Measurements from ENCODE around the gene DOCK1.

Gene DOCK1

GRCh38 chr10:127358337-127358736, 453.1 kb downstream of the DOCK1 start:
- no peak for TF ChIP-seq CTCF (IDR thresholded peaks at IDR 0.05; ENCODE audit: low read depth, low read length, missing control alignments)

GRCh38 chr10:127364034-127364433, 458.8 kb downstream of the DOCK1 start:
- no peak overlapping the region for H3K4me3 ChIP-seq (ENCODE audit: low read depth, low read length)
- no peak for TF ChIP-seq CTCF (IDR thresholded peaks at IDR 0.05; ENCODE audit: low read depth, low read length, missing control alignments)
- no peak for DNase-seq (ENCODE audit: low read depth)

More at GRCh38 chr10:127358337-127358736, 453.1 kb downstream of the DOCK1 start:
- no peak overlapping the region for H3K4me3 ChIP-seq (ENCODE audit: low read depth, low read length)
- no peak for DNase-seq (ENCODE audit: low read depth)

- DNase-seq (ENCODE audit: low read depth), result no peak
- H3K4me3 ChIP-seq (ENCODE audit: low read depth, low read length), result no peak overlapping the region
- TF ChIP-seq CTCF (IDR thresholded peaks at IDR 0.05; ENCODE audit: low read depth, low read length, missing control alignments), result no peak
Measured at GRCh38 chr10:127368101-127368500, 462.9 kb downstream of the DOCK1 start.

- no peak overlapping the region for H3K4me3 ChIP-seq (ENCODE audit: low read depth, low read length)
- DNase-seq (ENCODE audit: low read depth), result no peak
- TF ChIP-seq CTCF (IDR thresholded peaks at IDR 0.05; ENCODE audit: low read depth, low read length, missing control alignments), result no peak
Measured at GRCh38 chr10:127368929-127369328, 463.7 kb downstream of the DOCK1 start.

- no peak overlapping the region for H3K4me3 ChIP-seq (ENCODE audit: low read depth, low read length)
- no peak for TF ChIP-seq CTCF (IDR thresholded peaks at IDR 0.05; ENCODE audit: low read depth, low read length, missing control alignments)
- DNase-seq (ENCODE audit: low read depth), result no peak
Measured at GRCh38 chr10:127370601-127371000, 465.4 kb downstream of the DOCK1 start.

- no peak for TF ChIP-seq CTCF (IDR thresholded peaks at IDR 0.05; ENCODE audit: low read depth, low read length, missing control alignments)
- H3K4me3 ChIP-seq (ENCODE audit: low read depth, low read length), result no peak overlapping the region
- no peak for DNase-seq (ENCODE audit: low read depth)
Measured at GRCh38 chr10:127372361-127372760, 467.1 kb downstream of the DOCK1 start.

GRCh38 chr10:127374074-127374680, 468.9 kb downstream of the DOCK1 start:
- no peak for TF ChIP-seq CTCF (IDR thresholded peaks at IDR 0.05; ENCODE audit: low read depth, low read length, missing control alignments)
- H3K4me3 ChIP-seq (ENCODE audit: low read depth, low read length), result no peak overlapping the region
- DNase-seq (ENCODE audit: low read depth), result no peak
